Kasumi-1 (cell line): Measurements from ENCODE around the gene DENND11.

Experiments
- DNase-seq, 2 experiments: peaks; one replicate each; lab custom pipeline; 2025; lab: John Stamatoyannopoulos, UW

Gene DENND11

GRCh38 chr7:141685285-141686023 is 16.5 kb downstream of the DENND11 start:
- DNase-seq, result no peak

GRCh38 chr7:141679014-141679413 is 23.0 kb downstream of the DENND11 start:
- no peak for DNase-seq

GRCh38 chr7:141676618-141677017 is 25.3 kb downstream of the DENND11 start:
- DNase-seq, result no peak

GRCh38 chr7:141675436-141676215 is 26.3 kb downstream of the DENND11 start:
- DNase-seq, result peak; percentile 69 to 77

DNA sequence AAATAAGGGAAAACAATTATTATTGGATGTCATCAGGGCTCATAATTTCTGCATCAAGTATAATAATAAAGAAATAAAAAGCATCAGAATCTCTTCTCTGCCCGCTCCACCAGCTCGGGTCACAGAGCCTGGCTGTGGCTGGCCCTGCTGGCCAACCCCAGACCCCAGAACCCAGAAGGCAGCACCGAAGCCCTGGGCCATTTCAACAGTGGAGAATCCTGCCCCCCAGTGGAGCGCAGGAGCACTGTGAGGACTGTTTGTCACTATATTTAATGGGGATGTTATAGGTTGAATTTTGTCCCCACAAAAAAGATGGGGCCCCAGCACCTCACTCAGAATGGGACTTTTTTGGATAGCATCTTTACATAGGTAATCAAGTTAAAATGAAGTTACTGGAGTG is 27.3 kb downstream of the DENND11 start:
- DNase-seq, result peak; percentile 14 to 22

GRCh38 chr7:141674171-141674671 is 27.7 kb downstream of the DENND11 start:
- no peak for DNase-seq

DNA sequence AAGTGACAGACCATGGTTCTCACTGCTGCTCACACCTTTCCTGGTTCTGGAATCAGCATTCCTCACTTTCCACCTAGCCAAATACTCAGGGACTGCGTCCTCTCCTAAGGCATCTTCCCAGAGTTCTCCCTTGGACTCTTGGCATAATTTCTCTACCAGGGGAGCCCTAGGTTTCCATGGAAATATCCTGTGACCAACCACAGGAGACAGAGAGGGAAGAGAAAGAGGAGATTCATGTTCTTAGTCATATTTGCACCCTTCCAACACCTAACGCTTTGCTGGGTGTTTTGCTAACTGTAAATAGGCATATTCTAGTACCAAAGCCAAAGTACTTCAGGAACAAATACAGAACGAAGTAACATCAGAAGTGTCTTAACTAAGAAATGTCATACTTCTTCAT is 28.6 kb downstream of the DENND11 start:
- no peak for DNase-seq

DNA sequence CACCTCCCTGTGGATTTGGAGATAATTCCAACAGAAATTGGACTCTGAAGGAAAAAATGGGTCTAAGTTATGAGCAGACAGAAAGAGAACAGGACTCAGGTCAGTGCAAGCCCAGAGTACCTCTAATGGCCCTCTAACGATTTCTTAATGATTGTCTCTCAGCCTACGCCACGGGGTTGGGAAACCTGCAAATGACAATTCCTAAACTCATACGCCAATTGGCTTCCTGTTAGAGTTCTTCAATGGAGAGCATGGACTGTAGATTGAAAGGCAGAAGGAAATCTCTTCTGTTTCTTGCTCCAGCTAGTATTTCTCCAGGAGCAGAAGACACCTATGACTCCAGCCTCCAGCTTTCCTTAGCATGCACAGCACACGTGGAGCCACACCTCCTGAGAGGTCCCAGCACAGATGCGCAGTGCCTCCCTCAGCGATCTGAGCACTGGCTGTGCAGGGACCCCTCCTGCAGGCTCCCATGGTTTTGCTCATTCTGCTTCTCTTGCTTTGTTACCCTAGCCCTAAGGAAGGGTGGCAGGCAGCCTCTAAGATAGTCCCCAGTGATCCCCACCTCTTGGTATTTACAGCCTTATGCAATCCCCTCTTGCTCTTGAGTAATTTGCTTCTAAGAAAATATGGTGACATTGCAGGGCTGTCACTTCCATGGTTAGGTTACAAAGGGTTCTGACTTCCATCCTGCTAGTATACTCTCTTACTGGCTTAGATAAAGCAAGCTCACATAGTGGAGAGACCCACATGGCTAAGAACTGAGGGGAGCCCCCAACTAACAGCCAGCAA is 30.1 kb downstream of the DENND11 start:
- no peak for DNase-seq

DNA sequence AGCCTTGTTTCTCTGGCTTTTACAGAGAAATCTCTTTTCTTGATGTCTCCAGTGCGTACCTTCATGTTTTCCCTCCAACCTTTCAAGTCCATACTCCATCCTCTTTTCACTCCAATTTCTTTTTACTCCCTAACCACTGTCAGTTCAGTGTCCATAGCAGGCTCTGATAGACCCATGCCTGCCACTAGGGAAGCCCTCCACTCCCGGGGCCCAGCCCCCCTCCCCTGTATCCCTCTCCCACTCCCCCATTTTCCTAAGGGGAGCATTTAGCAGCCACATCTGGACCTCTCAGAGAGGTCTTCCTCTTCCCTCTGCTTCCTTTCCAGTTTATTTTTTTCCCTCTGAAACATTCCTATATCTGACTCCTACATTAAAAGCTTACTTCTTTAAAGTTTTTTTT is 33.1 kb downstream of the DENND11 start:
- DNase-seq, result no peak

DNA sequence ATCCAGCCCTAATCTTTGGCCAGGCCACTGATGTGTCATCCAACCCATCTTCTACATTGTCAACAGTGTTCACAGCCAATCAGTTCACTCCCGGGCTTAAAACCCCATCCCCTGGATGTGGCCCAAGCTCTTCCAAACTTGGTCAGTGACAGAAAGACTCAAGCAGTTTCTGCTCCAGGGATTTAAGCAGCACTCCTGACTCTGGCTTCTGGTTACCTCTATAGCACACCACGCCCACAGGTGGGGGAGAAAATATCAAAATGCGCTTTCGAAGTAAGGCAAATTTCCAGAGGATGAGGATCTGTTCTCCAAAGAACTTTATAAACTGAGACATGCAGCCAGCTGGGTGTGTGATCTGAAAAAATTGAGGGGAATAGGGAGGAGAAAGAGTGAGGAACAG is 35.9 kb downstream of the DENND11 start:
- no peak for DNase-seq

DNA sequence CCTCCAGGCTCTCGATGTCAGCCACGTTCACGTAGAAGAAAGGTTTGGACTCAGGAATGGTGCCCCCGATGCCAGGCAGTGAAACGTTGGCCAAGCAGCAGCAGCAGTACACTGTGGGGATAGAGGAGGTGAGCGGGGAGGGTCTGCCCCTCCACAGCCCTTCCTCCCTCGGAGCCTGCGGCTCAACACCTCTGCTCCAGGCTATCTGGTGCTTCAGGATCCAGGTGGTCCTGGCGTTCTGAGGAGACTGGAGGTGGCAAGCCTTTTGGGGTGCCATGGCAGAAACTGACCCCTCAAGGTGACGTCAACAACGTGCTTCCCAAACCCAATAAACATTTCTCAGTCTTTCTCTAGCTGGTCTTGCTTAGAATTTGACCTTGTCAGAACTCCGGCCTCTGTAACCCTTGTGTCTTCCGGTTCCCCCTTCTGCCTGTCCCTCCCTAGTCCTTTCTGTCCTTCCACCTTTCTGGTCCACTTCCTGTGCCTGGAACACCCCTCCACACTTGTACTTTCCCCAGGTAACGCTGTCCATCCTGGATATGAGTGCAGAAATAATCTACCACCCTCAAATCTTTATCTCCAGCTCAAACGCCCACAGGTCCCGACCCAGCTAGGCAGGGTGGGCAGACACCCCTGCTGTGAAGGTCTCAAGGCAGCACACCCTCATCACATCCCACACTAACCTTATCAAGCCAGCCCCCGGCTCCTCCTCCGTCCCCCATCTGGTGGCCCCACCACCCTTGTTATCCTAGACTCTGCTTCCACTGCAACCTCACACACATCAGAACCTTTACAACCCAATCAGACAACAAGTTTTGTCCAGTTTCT is 36.5 kb downstream of the DENND11 start:
- DNase-seq, result no peak

DNA sequence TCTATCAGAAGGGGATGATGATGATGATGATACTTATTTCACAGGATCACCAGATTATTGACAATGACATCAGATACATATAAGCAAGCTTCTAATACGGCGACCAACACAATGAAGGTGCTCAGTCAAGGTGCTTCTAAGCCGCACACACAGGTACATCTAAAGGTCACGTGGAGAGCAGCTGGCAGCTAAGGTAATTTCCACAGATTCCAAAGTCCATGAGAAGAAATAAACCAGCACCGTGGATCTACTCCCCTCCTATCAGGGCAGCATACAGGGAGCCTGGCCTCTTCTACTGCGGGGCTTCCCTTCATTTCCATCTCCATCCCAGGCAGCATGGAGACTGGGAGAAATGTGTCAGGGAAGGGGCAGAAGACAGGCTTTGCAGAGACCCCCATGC is 37.5 kb downstream of the DENND11 start:
- no peak for DNase-seq

GRCh38 chr7:141663081-141663849 is 38.7 kb downstream of the DENND11 start:
- DNase-seq, result no peak

- DNase-seq, result peak; percentile 89 to 93
These were observed 41.7 kb downstream of the DENND11 start for GRCh38 chr7:141660259-141660658.

GRCh38 chr7:141659501-141659900 is 42.5 kb downstream of the DENND11 start:
- DNase-seq, result no peak

- DNase-seq, result peak; percentile 92 to 93
These were observed 47.4 kb downstream of the DENND11 start for GRCh38 chr7:141654551-141654950.

DNA sequence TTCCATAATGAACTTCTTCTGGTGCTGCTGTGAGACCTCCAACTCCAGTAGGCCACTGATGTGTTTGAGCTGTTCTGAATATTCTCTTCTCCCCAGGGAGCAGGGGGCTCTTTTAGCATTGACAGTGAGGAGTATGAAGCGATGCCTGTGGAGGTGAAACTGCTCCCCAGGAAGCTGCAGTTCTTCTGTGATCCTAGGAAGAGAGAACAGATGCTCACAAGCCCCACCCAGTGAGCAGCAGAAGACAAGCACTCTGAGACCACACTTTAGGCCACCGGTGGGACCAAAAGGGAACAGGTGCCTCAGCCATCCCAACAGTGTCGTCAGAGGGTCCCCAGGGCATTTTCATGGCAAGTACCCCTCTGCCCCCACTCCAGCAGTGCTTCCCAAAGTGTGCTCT is 49.3 kb downstream of the DENND11 start:
- peak in 1 of 2 experiments; percentile 4 for DNase-seq
